Stimulated activated naive B cell treated with anti-CD40 and anti-IgM and Interleukin-4, amounts not matched to agents 10 μg/mL and 1 μg/mL and 100 μg/mL, for 72 hours (primary cell): ENCODE results near the gene KCNH6.

Source experiments
- ATAC-seq, 2 donors: fragments of 150-1000 bp; cut with Tn5 transposase; replicated peaks; 2 replicates each; pipeline ENCODE4 v1.10.0; 2021; ENCODE audit warnings: moderate library complexity in 1 of 2
- DNase-seq: peaks from one replicate; pipeline ENCODE4 v3.0.0; 2021
- H3K27ac Mint-ChIP-seq: one replicate; pipeline ENCODE4 v1.8.0; 2022; ENCODE audit warnings: mild to moderate bottlenecking, mixed read lengths
- H3K27me3 Mint-ChIP-seq, 2 donors: one replicate each; pipeline ENCODE4 v1.8.0; 2022; ENCODE audit warnings: mixed read lengths in 2 of 2
- H3K36me3 Mint-ChIP-seq, 2 donors: one replicate each; pipeline ENCODE4 v1.8.0; 2022; ENCODE audit warnings: mixed read lengths in 2 of 2, mild to moderate bottlenecking in 1 of 2
- H3K4me1 Mint-ChIP-seq, 2 donors: one replicate each; pipeline ENCODE4 v1.8.0; 2022; ENCODE audit warnings: mixed read lengths in 2 of 2, mild to moderate bottlenecking in 1 of 2
- H3K4me3 Mint-ChIP-seq, 2 donors: one replicate each; pipeline ENCODE4 v1.8.0; 2022; ENCODE audit warnings: mild to moderate bottlenecking in 2 of 2, mixed read lengths in 2 of 2, moderate library complexity in 1 of 2
- H3K9me3 Mint-ChIP-seq, 2 donors: one replicate each; pipeline ENCODE4 v1.8.0; 2022; ENCODE audit warnings: mixed read lengths in 2 of 2, mild to moderate bottlenecking in 1 of 2

KCNH6 gene

DNA sequence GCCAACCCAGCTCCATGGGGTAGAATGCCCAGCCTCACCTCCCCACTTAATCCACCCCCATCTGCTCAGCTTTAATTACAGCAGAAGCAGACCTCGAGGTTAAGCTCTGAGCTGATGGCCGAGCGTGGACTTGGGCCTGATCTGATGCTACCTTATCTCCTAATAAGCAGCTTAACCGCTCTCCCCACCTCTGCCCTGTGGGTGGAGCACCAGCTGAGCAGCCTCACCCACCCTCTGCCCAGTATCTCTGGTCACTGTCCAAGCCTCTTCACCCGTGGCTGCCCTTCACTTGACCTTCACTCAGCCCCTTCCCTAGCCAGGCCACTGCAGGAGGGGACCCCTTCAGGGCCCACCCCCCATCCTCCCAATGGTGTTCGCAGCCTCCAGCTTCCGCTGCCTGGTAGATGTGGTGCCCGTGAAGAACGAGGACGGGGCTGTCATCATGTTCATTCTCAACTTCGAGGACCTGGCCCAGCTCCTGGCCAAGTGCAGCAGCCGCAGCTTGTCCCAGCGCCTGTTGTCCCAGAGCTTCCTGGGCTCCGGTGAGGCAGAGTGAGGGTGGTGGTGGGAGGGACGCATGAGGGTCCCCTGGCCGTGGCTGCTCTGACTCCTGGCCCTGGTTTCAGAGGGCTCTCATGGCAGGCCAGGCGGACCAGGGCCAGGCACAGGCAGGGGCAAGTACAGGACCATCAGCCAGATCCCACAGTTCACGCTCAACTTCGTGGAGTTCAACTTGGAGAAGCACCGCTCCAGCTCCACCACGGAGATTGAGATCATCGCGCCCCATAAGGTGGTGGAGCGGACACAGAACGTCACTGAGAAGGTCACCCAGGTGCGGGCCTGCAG lies 6.8 kb downstream of the KCNH6 start:
- no peaks in the 10 kb centered on the region for H3K9me3 Mint-ChIP-seq
- H3K27ac Mint-ChIP-seq = no peak overlapping the region
- H3K36me3 Mint-ChIP-seq = no peaks in the 10 kb centered on the region
- ATAC-seq (no peak), DNase-seq (no peak)
- peaks cover 25 to 45% of the 10 kb centered on the region in 2 donors for H3K27me3 Mint-ChIP-seq
- H3K4me1 Mint-ChIP-seq = no peaks in the 10 kb centered on the region
- H3K4me3 Mint-ChIP-seq = no peak overlapping the region

DNA sequence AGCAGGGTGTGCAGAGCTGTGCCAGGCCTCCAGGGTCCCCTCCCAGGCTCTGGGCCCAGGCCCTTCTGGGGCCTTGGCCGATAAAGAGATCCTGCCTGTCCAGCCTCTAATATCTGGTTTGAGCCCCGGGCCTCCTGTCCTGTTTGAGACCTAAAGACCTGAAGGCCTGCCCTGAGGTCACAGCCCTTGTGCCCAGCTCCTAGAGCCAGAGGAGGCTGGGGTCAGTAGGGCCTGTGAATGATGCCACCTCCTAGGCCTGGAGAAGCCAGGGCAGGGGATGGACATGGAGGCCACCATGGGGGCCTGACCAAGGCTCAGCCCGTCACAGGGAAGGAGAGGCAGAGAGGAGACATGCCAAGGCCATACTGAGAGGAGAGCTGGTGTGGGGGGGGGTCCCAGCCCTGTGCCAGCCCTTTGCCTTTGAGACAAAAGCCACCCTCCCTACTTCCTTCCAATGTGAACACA lies 7.4 kb downstream of the KCNH6 start:
- H3K27ac Mint-ChIP-seq = no peak overlapping the region
- no peak overlapping the region for H3K4me3 Mint-ChIP-seq
- no peak for DNase-seq

DNA sequence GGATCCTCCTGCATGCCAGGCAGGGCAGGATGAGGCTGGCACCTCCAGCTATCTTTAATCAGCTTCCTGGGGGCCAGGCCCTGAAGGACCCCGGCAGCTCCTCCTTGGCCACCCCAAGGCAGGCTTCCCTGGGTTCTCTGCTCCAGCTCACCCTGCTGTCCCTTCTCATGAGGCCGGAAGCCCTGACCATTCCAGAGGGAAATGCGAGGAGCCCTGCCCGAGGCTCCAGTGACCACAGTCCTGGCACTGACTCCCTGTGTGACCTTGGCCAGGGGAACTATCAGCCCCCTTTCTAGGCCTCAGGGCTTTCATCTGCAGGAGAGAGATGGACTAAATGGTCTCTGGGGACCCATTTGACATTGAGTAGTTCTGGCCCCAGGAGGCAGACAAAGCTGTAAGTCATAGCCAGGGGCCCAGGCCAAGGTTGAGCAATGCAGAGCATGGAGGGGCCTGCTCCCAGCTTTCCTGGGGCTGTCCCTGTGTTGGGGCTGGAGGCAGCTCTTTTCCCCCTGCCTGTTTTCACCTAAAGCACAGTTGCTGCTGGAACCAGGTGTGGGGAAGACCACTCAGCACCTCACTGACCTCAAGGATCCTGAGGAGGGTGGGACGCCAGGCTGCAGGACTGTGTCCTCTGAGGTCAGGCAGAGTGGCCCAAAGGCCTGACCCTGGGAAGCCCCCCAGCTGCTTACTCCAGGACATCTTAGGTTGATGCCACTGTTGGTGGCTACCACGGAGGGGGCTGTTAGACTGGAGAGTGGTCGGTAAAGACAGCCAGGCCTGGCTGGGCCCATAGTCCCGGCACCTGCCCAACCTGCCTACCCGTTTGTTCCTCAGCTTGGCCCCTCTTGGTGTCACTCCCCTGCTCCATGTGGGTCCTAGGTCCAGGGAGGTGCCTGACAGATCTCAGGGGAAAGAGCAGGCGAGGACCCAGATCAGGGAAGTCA lies 8.1 kb downstream of the KCNH6 start:
- Mint-ChIP-seq H3K4me3 (no peak overlapping the region), H3K9me3 (no peaks in the 10 kb centered on the region), H3K4me1 (no peaks in the 10 kb centered on the region), H3K36me3 (no peaks in the 10 kb centered on the region), H3K27me3 (peaks cover 26 to 40% of the 10 kb centered on the region in 2 donors), H3K27ac (no peak overlapping the region)
- ATAC-seq = no peak
- no peak for DNase-seq

More for the DNA sequence above, 7.4 kb downstream of the KCNH6 start:
- Mint-ChIP-seq H3K9me3 (no peaks in the 10 kb centered on the region), H3K27me3 (peaks cover 25 to 44% of the 10 kb centered on the region in 2 donors), H3K36me3 (no peaks in the 10 kb centered on the region), H3K4me1 (no peaks in the 10 kb centered on the region)
- ATAC-seq = no peak

- Mint-ChIP-seq H3K9me3 (no peaks in the 10 kb centered on the region), H3K36me3 (no peaks in the 10 kb centered on the region), H3K27ac (no peak overlapping the region), H3K27me3 (peaks cover 32 to 38% of the 10 kb centered on the region in 2 donors), H3K4me1 (peaks cover 2 to 8% of the 10 kb centered on the region in 2 donors), H3K4me3 (no peak overlapping the region)
- ATAC-seq = no peak
- DNase-seq = no peak
Measured at GRCh38 chr17:63533433-63534077, 10.4 kb downstream of the KCNH6 start.

- Mint-ChIP-seq H3K27ac (no peak overlapping the region), H3K9me3 (no peaks in the 10 kb centered on the region), H3K27me3 (peaks cover 38 to 44% of the 10 kb centered on the region in 2 donors), H3K36me3 (no peaks in the 10 kb centered on the region), H3K4me3 (no peak overlapping the region), H3K4me1 (peaks cover 2 to 9% of the 10 kb centered on the region in 2 donors)
- no peak for ATAC-seq
- no peak for DNase-seq
Measured at GRCh38 chr17:63534078-63534570, 11.0 kb downstream of the KCNH6 start.

GRCh38 chr17:63534816-63535455 lies 11.8 kb downstream of the KCNH6 start:
- ATAC-seq = no peak

GRCh38 chr17:63535640-63536039 lies 12.5 kb downstream of the KCNH6 start:
- Mint-ChIP-seq H3K27ac (no peak overlapping the region), H3K9me3 (no peaks in the 10 kb centered on the region), H3K4me3 (no peak overlapping the region), H3K4me1 (peaks cover 2 to 9% of the 10 kb centered on the region in 2 donors), H3K36me3 (no peaks in the 10 kb centered on the region), H3K27me3 (peaks cover 49 to 53% of the 10 kb centered on the region in 2 donors)
- no peak for ATAC-seq
- DNase-seq = no peak

More at GRCh38 chr17:63534816-63535455, 11.8 kb downstream of the KCNH6 start:
- H3K27me3 Mint-ChIP-seq = peaks cover 46 to 52% of the 10 kb centered on the region in 2 donors
- H3K9me3 Mint-ChIP-seq = no peaks in the 10 kb centered on the region
- H3K4me1 Mint-ChIP-seq = peaks cover 2 to 9% of the 10 kb centered on the region in 2 donors
- H3K27ac Mint-ChIP-seq = no peak overlapping the region
- H3K36me3 Mint-ChIP-seq = no peaks in the 10 kb centered on the region
- H3K4me3 Mint-ChIP-seq = no peak overlapping the region
- no peak for DNase-seq

DNA sequence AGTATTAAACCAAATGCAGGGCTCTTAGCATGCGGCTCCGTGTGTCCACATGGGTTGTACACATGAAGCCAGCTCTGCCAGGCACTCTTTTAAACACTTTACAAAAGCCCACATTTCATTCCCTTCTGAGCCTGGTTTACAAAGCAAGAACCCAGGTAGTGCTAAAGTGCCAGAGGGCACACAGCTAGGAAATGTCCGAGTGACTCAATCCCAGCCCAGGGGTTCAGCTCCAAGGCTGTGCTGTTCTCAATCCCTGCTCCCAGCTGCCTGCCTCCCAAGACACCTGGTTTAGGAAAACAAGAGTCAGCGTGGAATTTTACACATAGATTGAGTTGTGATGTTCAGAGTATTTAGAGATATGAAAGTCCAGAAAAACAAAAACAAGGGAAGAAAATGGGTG lies 13.8 kb downstream of the KCNH6 start:
- Mint-ChIP-seq H3K27ac (no peak overlapping the region), H3K27me3 (peaks cover 53% of the 10 kb centered on the region in 2 donors), H3K36me3 (no peaks in the 10 kb centered on the region), H3K4me1 (peaks cover 2 to 9% of the 10 kb centered on the region in 2 donors), H3K4me3 (no peak overlapping the region), H3K9me3 (no peaks in the 10 kb centered on the region)
- DNase-seq (no peak), ATAC-seq (no peak)

DNA sequence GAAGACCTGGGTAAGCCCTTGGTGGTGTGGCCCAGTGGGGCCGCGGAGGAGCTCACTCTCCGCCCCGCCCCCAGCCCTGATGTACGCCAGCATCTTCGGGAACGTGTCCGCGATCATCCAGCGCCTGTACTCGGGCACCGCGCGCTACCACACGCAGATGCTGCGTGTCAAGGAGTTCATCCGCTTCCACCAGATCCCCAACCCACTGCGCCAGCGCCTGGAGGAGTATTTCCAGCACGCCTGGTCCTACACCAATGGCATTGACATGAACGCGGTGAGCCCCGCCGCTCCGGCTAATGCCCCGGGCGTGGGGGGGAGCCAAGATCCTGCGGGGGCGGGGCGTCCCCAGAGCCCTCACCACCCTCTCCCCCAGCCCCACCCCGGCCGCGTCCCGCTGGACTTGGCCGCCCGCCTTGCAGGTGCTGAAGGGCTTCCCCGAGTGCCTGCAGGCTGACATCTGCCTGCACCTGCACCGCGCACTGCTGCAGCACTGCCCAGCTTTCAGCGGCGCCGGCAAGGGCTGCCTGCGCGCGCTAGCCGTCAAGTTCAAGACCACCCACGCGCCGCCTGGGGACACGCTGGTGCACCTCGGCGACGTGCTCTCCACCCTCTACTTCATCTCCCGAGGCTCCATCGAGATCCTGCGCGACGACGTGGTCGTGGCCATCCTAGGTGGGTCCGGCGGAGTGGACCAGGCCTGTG lies 15.0 kb downstream of the KCNH6 start:
- Mint-ChIP-seq H3K27me3 (peaks cover 53% of the 10 kb centered on the region in 2 donors), H3K36me3 (no peaks in the 10 kb centered on the region), H3K4me3 (peak overlapping the region; percentile 67 to 71), H3K9me3 (no peaks in the 10 kb centered on the region), H3K4me1 (peaks cover 2 to 9% of the 10 kb centered on the region in 2 donors), H3K27ac (peak overlapping the region; percentile 22)
- ATAC-seq = peak; percentile 74 to 77
- DNase-seq = peak; percentile 8

GRCh38 chr17:63538693-63539595 lies 15.8 kb downstream of the KCNH6 start:
- Mint-ChIP-seq H3K9me3 (no peaks in the 10 kb centered on the region), H3K4me3 (peak overlapping the region; percentile 67 to 71), H3K4me1 (peaks cover 2 to 9% of the 10 kb centered on the region in 2 donors), H3K27me3 (peaks cover 47 to 51% of the 10 kb centered on the region in 2 donors), H3K27ac (peak overlapping the region; percentile 22), H3K36me3 (no peaks in the 10 kb centered on the region)
- DNase-seq (no peak), ATAC-seq (no peak)

GRCh38 chr17:63540590-63540989 lies 17.4 kb downstream of the KCNH6 start:
- Mint-ChIP-seq H3K9me3 (no peaks in the 10 kb centered on the region), H3K27ac (no peak overlapping the region), H3K27me3 (peaks cover 31 to 37% of the 10 kb centered on the region in 2 donors), H3K36me3 (no peaks in the 10 kb centered on the region), H3K4me1 (peaks cover 2 to 9% of the 10 kb centered on the region in 2 donors), H3K4me3 (no peak overlapping the region)
- no peak for DNase-seq
- no peak for ATAC-seq

DNA sequence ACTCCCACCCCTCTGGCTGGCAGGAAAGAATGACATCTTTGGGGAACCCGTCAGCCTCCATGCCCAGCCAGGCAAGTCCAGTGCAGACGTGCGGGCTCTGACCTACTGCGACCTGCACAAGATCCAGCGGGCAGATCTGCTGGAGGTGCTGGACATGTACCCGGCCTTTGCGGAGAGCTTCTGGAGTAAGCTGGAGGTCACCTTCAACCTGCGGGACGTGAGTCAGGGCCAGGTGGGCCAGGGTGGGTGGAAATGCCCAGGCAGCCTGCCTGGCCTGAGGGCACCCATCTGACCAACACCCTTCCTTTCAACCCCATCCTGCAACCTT lies 19.0 kb downstream of the KCNH6 start:
- no peak for ATAC-seq
- Mint-ChIP-seq H3K9me3 (no peaks in the 10 kb centered on the region), H3K36me3 (no peaks in the 10 kb centered on the region)

More for the DNA sequence above, 19.0 kb downstream of the KCNH6 start:
- peaks cover 2 to 9% of the 10 kb centered on the region in 2 donors for H3K4me1 Mint-ChIP-seq
- no peak overlapping the region for H3K4me3 Mint-ChIP-seq
- no peak overlapping the region for H3K27ac Mint-ChIP-seq
- DNase-seq = no peak
- peaks cover 28 to 31% of the 10 kb centered on the region in 2 donors for H3K27me3 Mint-ChIP-seq
